ENCODE data around the gene SLC39A10.
A peak's percentile ranks its signal among the peaks of the same experiment; 100 is the strongest.

The SLC39A10 gene

DNA sequence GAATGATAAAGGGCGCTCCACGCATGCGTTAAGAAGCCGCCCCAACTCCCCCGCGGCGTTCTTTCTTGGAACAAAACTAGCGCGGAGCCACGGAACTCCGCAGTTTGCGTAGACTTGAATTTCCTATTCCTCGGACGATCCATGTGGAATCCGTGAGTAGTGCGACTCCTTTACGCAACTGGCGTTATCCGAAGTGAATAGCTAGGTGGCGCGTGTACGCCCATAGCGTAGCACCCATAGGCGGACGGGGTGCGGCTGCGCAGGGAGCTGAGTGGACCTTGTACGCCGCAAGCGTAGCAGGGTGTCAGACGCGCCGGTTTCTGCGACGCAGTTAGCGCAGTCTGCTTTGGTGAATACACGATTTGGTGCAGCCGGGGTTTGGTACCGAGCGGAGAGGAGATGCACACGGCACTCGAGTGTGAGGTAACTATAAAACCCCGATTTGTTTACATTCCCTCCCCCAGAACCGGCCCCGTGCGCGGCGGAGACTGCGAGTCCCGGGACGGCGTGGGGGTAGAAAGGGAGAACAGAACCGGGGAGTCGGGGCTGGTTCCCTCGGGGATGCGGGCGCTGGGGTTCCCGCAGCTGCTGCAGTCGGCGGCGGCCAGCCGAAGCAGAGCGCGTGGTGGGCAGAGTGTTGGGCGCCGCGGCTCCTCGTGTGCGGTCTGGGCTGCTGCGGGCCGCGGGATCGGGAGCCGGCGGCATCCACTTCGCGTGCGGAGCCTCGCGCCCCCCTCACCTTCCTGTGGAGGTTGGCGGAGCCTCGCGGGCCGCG is at the start of gene SLC39A10:
Gene SLC39A10 (plus strand): TSS at position 368 of the 775 bp plus-strand sequence. CDS start 22,817 bp downstream, outside the sequence.
- Histone ChIP-seq H3K9me3 (ENCODE audit: control insufficient read depth, insufficient read depth, low read length) (no peaks in the 10 kb centered on the region), H3K4me3 (ENCODE audit: low read length) (peak within 1 kb of the TSS; percentile 92), H3K27me3 (ENCODE audit: control insufficient read depth, insufficient read depth, low read length) (no peaks in the 10 kb centered on the region), H3K4me1 (ENCODE audit: control insufficient read depth, insufficient read depth, low read length) (peaks cover 1% of the 10 kb centered on the region; the same call in 1 of the 2 replicates), H3K36me3 (ENCODE audit: control insufficient read depth, insufficient read depth, low read length) (no peaks in the 10 kb centered on the region), H3K27ac (ENCODE audit: low read length) (no peak within 1 kb of the TSS)
- no CpG with 5 or more reads among the region's 85 CpGs for WGBS (ENCODE audit: insufficient coverage, insufficient read length)
- peak; percentile 94 for DNase-seq (ENCODE audit: low read depth, low spot score)

GRCh38 chr2:195608768-195609454 is 48.1 kb upstream of the SLC39A10 start:
- H3K9me3 ChIP-seq (ENCODE audit: control insufficient read depth, insufficient read depth, low read length), result no peaks in the 10 kb centered on the region
- H3K36me3 ChIP-seq (ENCODE audit: control insufficient read depth, insufficient read depth, low read length), result no peaks in the 10 kb centered on the region; the same call in 1 of the 2 replicates
- H3K4me1 ChIP-seq (ENCODE audit: control insufficient read depth, insufficient read depth, low read length), result no peaks in the 10 kb centered on the region
- H3K27me3 ChIP-seq (ENCODE audit: control insufficient read depth, insufficient read depth, low read length), result no peaks in the 10 kb centered on the region
- H3K27ac ChIP-seq (ENCODE audit: low read length), result no peak overlapping the region
- no peak overlapping the region for H3K4me3 ChIP-seq (ENCODE audit: low read length)
- no peak for DNase-seq (ENCODE audit: low read depth, low spot score)
- no CpG with 5 or more reads among the region's 7 CpGs for WGBS (ENCODE audit: insufficient coverage, insufficient read length)

GRCh38 chr2:195610717-195611116 is 46.3 kb upstream of the SLC39A10 start:
- DNase-seq (ENCODE audit: low read depth, low spot score), result no peak
- no peaks in the 10 kb centered on the region for H3K27me3 ChIP-seq (ENCODE audit: control insufficient read depth, insufficient read depth, low read length)
- H3K27ac ChIP-seq (ENCODE audit: low read length), result no peak overlapping the region
- H3K4me1 ChIP-seq (ENCODE audit: control insufficient read depth, insufficient read depth, low read length), result no peaks in the 10 kb centered on the region
- H3K9me3 ChIP-seq (ENCODE audit: control insufficient read depth, insufficient read depth, low read length), result no peaks in the 10 kb centered on the region
- no peak overlapping the region for H3K4me3 ChIP-seq (ENCODE audit: low read length)
- H3K36me3 ChIP-seq (ENCODE audit: control insufficient read depth, insufficient read depth, low read length), result no peaks in the 10 kb centered on the region; the same call in 1 of the 2 replicates

GRCh38 chr2:195612611-195613495 is 44.2 kb upstream of the SLC39A10 start:
- Histone ChIP-seq H3K36me3 (ENCODE audit: control insufficient read depth, insufficient read depth, low read length) (no peaks in the 10 kb centered on the region; the same call in 1 of the 2 replicates), H3K27ac (ENCODE audit: low read length) (peak overlapping the region; percentile 95), H3K4me3 (ENCODE audit: low read length) (no peak overlapping the region), H3K4me1 (ENCODE audit: control insufficient read depth, insufficient read depth, low read length) (no peaks in the 10 kb centered on the region), H3K27me3 (ENCODE audit: control insufficient read depth, insufficient read depth, low read length) (no peaks in the 10 kb centered on the region), H3K9me3 (ENCODE audit: control insufficient read depth, insufficient read depth, low read length) (no peaks in the 10 kb centered on the region)
- DNase-seq (ENCODE audit: low read depth, low spot score), result peak; percentile 64
- WGBS (ENCODE audit: insufficient coverage, insufficient read length), result no CpG with 5 or more reads among the region's 3 CpGs

- Histone ChIP-seq H3K27ac (ENCODE audit: low read length) (no peak overlapping the region), H3K4me1 (ENCODE audit: control insufficient read depth, insufficient read depth, low read length) (no peaks in the 10 kb centered on the region), H3K36me3 (ENCODE audit: control insufficient read depth, insufficient read depth, low read length) (no peaks in the 10 kb centered on the region; the same call in 1 of the 2 replicates), H3K4me3 (ENCODE audit: low read length) (no peak overlapping the region), H3K27me3 (ENCODE audit: control insufficient read depth, insufficient read depth, low read length) (no peaks in the 10 kb centered on the region), H3K9me3 (ENCODE audit: control insufficient read depth, insufficient read depth, low read length) (no peaks in the 10 kb centered on the region)
- DNase-seq (ENCODE audit: low read depth, low spot score), result no peak
- no CpG with 5 or more reads among the region's 2 CpGs for WGBS (ENCODE audit: insufficient coverage, insufficient read length)
Measured at GRCh38 chr2:195613922-195614321, 43.1 kb upstream of the SLC39A10 start.

DNA sequence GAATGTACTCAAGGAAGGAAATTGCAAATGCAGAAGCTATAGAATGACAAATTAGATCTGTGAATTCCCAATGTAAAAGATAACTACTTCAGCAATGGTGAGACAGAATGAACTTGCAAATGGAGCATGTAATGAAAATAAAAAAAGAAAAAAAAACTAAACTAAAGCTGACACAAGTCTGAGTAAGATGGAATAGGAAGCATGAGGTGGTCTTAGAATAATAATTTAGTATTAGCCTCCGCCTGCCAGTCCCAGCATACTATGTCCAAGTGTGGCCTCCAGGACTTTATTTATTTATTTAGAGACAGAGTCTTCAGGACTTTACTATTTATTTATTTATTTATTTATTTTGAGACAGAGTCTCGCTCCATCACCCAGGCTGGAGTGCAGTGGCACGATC is 37.4 kb upstream of the SLC39A10 start:
- Histone ChIP-seq H3K9me3 (ENCODE audit: control insufficient read depth, insufficient read depth, low read length) (no peaks in the 10 kb centered on the region), H3K4me1 (ENCODE audit: control insufficient read depth, insufficient read depth, low read length) (peaks cover 1% of the 10 kb centered on the region; the same call in 1 of the 2 replicates), H3K36me3 (ENCODE audit: control insufficient read depth, insufficient read depth, low read length) (no peaks in the 10 kb centered on the region), H3K27me3 (ENCODE audit: control insufficient read depth, insufficient read depth, low read length) (no peaks in the 10 kb centered on the region), H3K4me3 (ENCODE audit: low read length) (no peak overlapping the region), H3K27ac (ENCODE audit: low read length) (no peak overlapping the region)
- no CpG with 5 or more reads among the region's 3 CpGs for WGBS (ENCODE audit: insufficient coverage, insufficient read length)
- no peak for DNase-seq (ENCODE audit: low read depth, low spot score)

DNA sequence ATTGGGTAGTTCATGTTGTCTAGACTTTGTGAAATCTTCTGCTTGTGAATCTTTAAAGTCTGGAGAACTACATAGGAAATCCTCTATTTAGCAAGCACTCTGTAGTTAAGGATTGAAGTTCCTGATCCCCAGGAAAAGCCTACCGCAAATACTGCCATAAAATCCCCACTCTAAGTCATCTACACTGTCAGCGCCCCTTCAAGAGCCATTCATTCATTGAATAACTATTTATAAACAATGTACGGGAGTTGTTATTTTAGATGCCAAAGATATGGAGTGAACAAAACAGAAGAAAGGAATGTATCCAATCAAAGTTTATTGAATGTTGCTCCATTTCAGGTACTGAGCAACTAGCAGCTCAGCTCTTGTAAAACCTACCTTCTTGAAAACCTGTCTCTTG is 36.5 kb upstream of the SLC39A10 start:
- Histone ChIP-seq H3K4me1 (ENCODE audit: control insufficient read depth, insufficient read depth, low read length) (peaks cover 1% of the 10 kb centered on the region; the same call in 1 of the 2 replicates), H3K9me3 (ENCODE audit: control insufficient read depth, insufficient read depth, low read length) (no peaks in the 10 kb centered on the region), H3K36me3 (ENCODE audit: control insufficient read depth, insufficient read depth, low read length) (no peaks in the 10 kb centered on the region), H3K4me3 (ENCODE audit: low read length) (no peak overlapping the region), H3K27ac (ENCODE audit: low read length) (no peak overlapping the region), H3K27me3 (ENCODE audit: control insufficient read depth, insufficient read depth, low read length) (no peaks in the 10 kb centered on the region)
- no peak for DNase-seq (ENCODE audit: low read depth, low spot score)
- no CpG with 5 or more reads among the region's 3 CpGs for whole genome bisulfite sequencing (ENCODE audit: insufficient coverage, insufficient read length)

DNA sequence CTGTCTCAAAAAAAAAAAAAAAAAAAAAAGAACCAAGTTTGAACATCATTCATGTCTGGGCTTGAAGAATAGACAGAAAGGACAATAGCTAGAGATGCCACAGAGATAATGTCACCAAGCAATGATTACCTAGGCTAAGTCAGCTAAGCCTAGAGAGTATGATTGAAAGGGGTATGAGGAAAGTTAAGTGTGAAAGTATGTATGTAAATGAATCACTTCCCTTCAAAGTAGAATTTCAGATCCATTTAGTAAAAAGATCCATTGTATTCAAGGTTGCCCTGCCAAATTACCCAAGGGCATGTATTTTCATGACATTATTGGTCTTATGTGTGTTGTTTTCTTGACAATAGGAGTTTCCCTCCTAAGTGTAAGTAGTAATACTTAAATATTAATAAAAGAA is 34.1 kb upstream of the SLC39A10 start:
- no peak overlapping the region for H3K4me3 ChIP-seq (ENCODE audit: low read length)
- no peak for DNase-seq (ENCODE audit: low read depth, low spot score)
- peaks cover 1% of the 10 kb centered on the region; the same call in 1 of the 2 replicates for H3K4me1 ChIP-seq (ENCODE audit: control insufficient read depth, insufficient read depth, low read length)
- H3K27ac ChIP-seq (ENCODE audit: low read length), result no peak overlapping the region
- no peaks in the 10 kb centered on the region for H3K36me3 ChIP-seq (ENCODE audit: control insufficient read depth, insufficient read depth, low read length)
- no peaks in the 10 kb centered on the region for H3K27me3 ChIP-seq (ENCODE audit: control insufficient read depth, insufficient read depth, low read length)
- no peaks in the 10 kb centered on the region for H3K9me3 ChIP-seq (ENCODE audit: control insufficient read depth, insufficient read depth, low read length)

DNA sequence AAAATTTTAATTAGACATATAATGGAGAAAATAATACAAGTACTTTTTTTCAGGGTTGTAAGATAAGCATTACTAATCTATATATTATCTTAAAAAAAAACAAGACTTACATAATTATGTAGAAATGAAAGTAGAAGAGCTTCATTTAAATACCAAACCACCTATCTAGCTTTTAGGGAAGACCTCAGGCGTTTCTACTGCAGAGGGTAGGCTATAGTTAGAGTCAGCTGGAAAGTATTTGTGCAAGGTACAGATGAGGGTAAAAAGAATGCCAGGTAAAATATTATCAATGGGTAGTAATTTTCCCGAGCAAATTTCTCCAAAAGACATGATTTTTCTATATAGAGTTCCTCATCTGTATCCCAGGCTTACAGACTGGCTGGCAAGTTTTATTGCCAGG is 30.5 kb upstream of the SLC39A10 start:
- H3K9me3 ChIP-seq (ENCODE audit: control insufficient read depth, insufficient read depth, low read length), result no peaks in the 10 kb centered on the region
- no peaks in the 10 kb centered on the region for H3K36me3 ChIP-seq (ENCODE audit: control insufficient read depth, insufficient read depth, low read length)
- no peak for DNase-seq (ENCODE audit: low read depth, low spot score)
- no peaks in the 10 kb centered on the region for H3K4me1 ChIP-seq (ENCODE audit: control insufficient read depth, insufficient read depth, low read length)
- no CpG with 5 or more reads among the region's 2 CpGs for WGBS (ENCODE audit: insufficient coverage, insufficient read length)
- no peak overlapping the region for H3K4me3 ChIP-seq (ENCODE audit: low read length)
- H3K27ac ChIP-seq (ENCODE audit: low read length), result no peak overlapping the region
- H3K27me3 ChIP-seq (ENCODE audit: control insufficient read depth, insufficient read depth, low read length), result no peaks in the 10 kb centered on the region

DNA sequence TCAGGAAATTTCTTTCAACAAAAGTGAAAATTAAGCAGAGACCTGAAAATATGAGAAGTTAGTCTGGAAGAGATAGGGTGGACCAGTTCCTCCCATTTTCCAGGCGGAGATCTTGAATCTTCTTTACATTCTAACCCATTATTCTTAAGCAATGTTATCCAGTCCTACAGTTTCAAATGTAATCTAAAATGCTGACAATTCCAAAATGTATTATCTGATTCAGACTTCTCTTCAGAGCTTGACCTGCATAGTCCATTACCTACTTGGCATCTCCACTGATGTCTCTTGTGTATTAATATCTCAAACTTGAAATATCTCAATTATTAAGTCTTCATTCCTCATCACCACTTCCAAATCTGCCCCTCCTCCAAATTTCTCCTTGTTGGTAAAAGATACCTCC is 28.4 kb upstream of the SLC39A10 start:
- no CpG with 5 or more reads among the region's 1 CpG for WGBS (ENCODE audit: insufficient coverage, insufficient read length)
- Histone ChIP-seq H3K9me3 (ENCODE audit: control insufficient read depth, insufficient read depth, low read length) (no peaks in the 10 kb centered on the region), H3K27ac (ENCODE audit: low read length) (no peak overlapping the region), H3K4me1 (ENCODE audit: control insufficient read depth, insufficient read depth, low read length) (no peaks in the 10 kb centered on the region), H3K27me3 (ENCODE audit: control insufficient read depth, insufficient read depth, low read length) (no peaks in the 10 kb centered on the region), H3K4me3 (ENCODE audit: low read length) (no peak overlapping the region), H3K36me3 (ENCODE audit: control insufficient read depth, insufficient read depth, low read length) (no peaks in the 10 kb centered on the region)
- no peak for DNase-seq (ENCODE audit: low read depth, low spot score)
